HepG2 (cell line): ENCODE measurements around the gene CGNL1. TPM values are rescaled to one million over a fixed set of nuclear protein-coding genes. Genes with fewer than 3 reads are reported as not detected.

ENCODE experiments used
- ATRX ChIP-seq: sonication (generic); formaldehyde crosslinking; IDR thresholded peaks from 2 replicates; pipeline ENCODE4 v1.4.0; 2020; ENCODE audit warnings: missing genetic modification reagents, borderline replicate concordance
- FOXA1 ChIP-seq, 2 experiments: fragments of 450-650 bp in 1 of 2; sonication (generic) in 1 of 2; formaldehyde crosslinking in 1 of 2; IDR thresholded peaks; 2 replicates each; pipeline versions ENCODE4 v1.4.0 to v1.6.1; 2016 to 2020; ENCODE audit warnings: missing genetic modification reagents in 1 of 2
- HHEX ChIP-seq: IDR thresholded peaks from 2 replicates; pipeline ENCODE4 v1.6.1; 2016; ENCODE audit warnings: control low read depth
- HMGA1 ChIP-seq: sonication (generic); formaldehyde crosslinking; conservative IDR thresholded peaks from 2 replicates; pipeline ENCODE4 v1.4.0; 2020; ENCODE audit warnings: missing genetic modification reagents
- HOXA3 ChIP-seq: sonication (generic); formaldehyde crosslinking; IDR thresholded peaks from 2 replicates; pipeline ENCODE4 v1.5.0; 2020; ENCODE audit warnings: missing genetic modification reagents
- KDM4B ChIP-seq: sonication (generic); formaldehyde crosslinking; IDR thresholded peaks from 2 replicates; pipeline ENCODE4 v1.4.0; 2020; ENCODE audit warnings: missing genetic modification reagents
- MATR3 ChIP-seq: sonication (generic); formaldehyde crosslinking; IDR thresholded peaks from 2 replicates; pipeline ENCODE4 v1.4.0; 2020; ENCODE audit warnings: missing genetic modification reagents
- MBNL3 ChIP-seq: fragments of 250-450 bp; sonication (Bioruptor Pico); conservative IDR thresholded peaks from 2 replicates; pipeline ENCODE4 v1.8.0; 2022; ENCODE audit warnings: mild to moderate bottlenecking, inconsistent platforms
- MIER2 ChIP-seq: IDR thresholded peaks from 2 replicates; pipeline ENCODE4 v1.6.1; 2016; ENCODE audit warnings: missing biosample characterization, missing genetic modification reagents
- NAIF1 ChIP-seq: sonication (generic); formaldehyde crosslinking; IDR thresholded peaks from 2 replicates; pipeline ENCODE4 v1.5.0; 2020; ENCODE audit warnings: mild to moderate bottlenecking, missing genetic modification reagents, borderline replicate concordance
- NR3C1 ChIP-seq: sonication (generic); formaldehyde crosslinking; IDR thresholded peaks from 2 replicates; pipeline ENCODE4 v1.4.0; 2020; ENCODE audit warnings: missing genetic modification reagents
- NRL ChIP-seq: sonication (generic); formaldehyde crosslinking; IDR thresholded peaks from 2 replicates; pipeline ENCODE4 v1.5.0; 2020; ENCODE audit warnings: missing genetic modification reagents, mild to moderate bottlenecking, moderate library complexity, borderline replicate concordance
- SP4 ChIP-seq: sonication (generic); formaldehyde crosslinking; IDR thresholded peaks from 2 replicates; pipeline ENCODE4 v1.8.1; 2023; ENCODE audit warnings: mild to moderate bottlenecking, missing genetic modification reagents
- ZBTB10 ChIP-seq: sonication (generic); formaldehyde crosslinking; IDR thresholded peaks from 2 replicates; pipeline ENCODE4 v1.4.0; 2020; ENCODE audit warnings: missing genetic modification reagents, borderline replicate concordance
- ZNF432 ChIP-seq: sonication (generic); formaldehyde crosslinking; IDR thresholded peaks from 2 replicates; pipeline ENCODE4 v1.5.0; 2020; ENCODE audit warnings: missing genetic modification reagents, mild to moderate bottlenecking, borderline replicate concordance
- ZNF451 ChIP-seq: sonication (generic); formaldehyde crosslinking; IDR thresholded peaks from 2 replicates; pipeline ENCODE4 v1.5.0; 2020; ENCODE audit warnings: mild to moderate bottlenecking, missing genetic modification reagents
- ZNF501 ChIP-seq: sonication (generic); formaldehyde crosslinking; IDR thresholded peaks from 2 replicates; pipeline ENCODE4 v1.5.1; 2020; ENCODE audit warnings: mild to moderate bottlenecking, moderate library complexity, missing genetic modification reagents
- ZNF557 ChIP-seq: sonication (generic); formaldehyde crosslinking; IDR thresholded peaks from 2 replicates; pipeline ENCODE4 v1.4.0; 2020; ENCODE audit warnings: missing genetic modification reagents
- ZNF749 ChIP-seq: sonication (generic); formaldehyde crosslinking; IDR thresholded peaks from 2 replicates; pipeline ENCODE4 v1.8.0; 2022; ENCODE audit warnings: mild to moderate bottlenecking, missing genetic modification reagents, moderate library complexity, borderline replicate concordance
- ZNF768 ChIP-seq: sonication (generic); formaldehyde crosslinking; IDR thresholded peaks from 2 replicates; pipeline ENCODE4 v1.4.0; 2020; ENCODE audit warnings: missing genetic modification reagents
- ZSCAN21 ChIP-seq: sonication (generic); formaldehyde crosslinking; IDR thresholded peaks from 2 replicates; pipeline ENCODE4 v1.8.0; 2022; ENCODE audit warnings: mild to moderate bottlenecking, missing genetic modification reagents, moderate library complexity, borderline replicate concordance
- ZSCAN31 ChIP-seq: sonication (generic); formaldehyde crosslinking; IDR thresholded peaks from 2 replicates; pipeline ENCODE4 v1.5.0; 2020; ENCODE audit warnings: low read depth, mild to moderate bottlenecking, missing genetic modification reagents
- polyA plus RNA-seq, 8 experiments: library from polyadenylated mRNA; depleted of rRNA in 3 of 8; stranded (reverse) in 7 of 8; unstranded in 1 of 8; fragments of >200 nt; fragmentation: Illumina TruSeq in 4 of 8; extraction: Trizol in 4 of 8; gene quantifications; 2 replicates each; pipeline versions ENCODE4 v1.2.1 to v1.2.3, GENCODE V29; 2011 to 2016; ENCODE audit warnings: low read depth in 4 of 8, missing spikeins in 1 of 8, mixed read lengths in 1 of 8; ENCODE audit not compliant: insufficient read depth in 1 of 8
- total RNA-seq, 5 experiments: library from RNA; depleted of rRNA; stranded (reverse); fragments of >200 nt; fragmentation: Illumina TruSeq; extraction: Trizol; gene quantifications; 2 replicates each; pipeline ENCODE4 v1.2.3, GENCODE V29; 2016; ENCODE audit warnings: low read depth in 1 of 5
- TF ChIP-seq, protein P1 (sequence below): sonication (generic); formaldehyde crosslinking; conservative IDR thresholded peaks from 2 replicates; pipeline ENCODE4 v1.4.0; 2020; ENCODE audit warnings: missing genetic modification reagents
- TF ChIP-seq, protein P2 (sequence below): sonication (generic); formaldehyde crosslinking; IDR thresholded peaks from 2 replicates; pipeline ENCODE4 v1.8.1; 2023; ENCODE audit warnings: mild to moderate bottlenecking, inconsistent platforms, moderate library complexity, missing genetic modification reagents, borderline replicate concordance

The CGNL1 gene
- total and polyA plus RNA-seq, 2 of the 13 experiments (the other 11 are each of a cell fraction or from before 2014, with no cell fraction given), result 5.6 to 15.6 TPM

- no peak for TF ChIP-seq ZSCAN21 (CRISPR knock-in tag)
- TF ChIP-seq, protein P1, sequence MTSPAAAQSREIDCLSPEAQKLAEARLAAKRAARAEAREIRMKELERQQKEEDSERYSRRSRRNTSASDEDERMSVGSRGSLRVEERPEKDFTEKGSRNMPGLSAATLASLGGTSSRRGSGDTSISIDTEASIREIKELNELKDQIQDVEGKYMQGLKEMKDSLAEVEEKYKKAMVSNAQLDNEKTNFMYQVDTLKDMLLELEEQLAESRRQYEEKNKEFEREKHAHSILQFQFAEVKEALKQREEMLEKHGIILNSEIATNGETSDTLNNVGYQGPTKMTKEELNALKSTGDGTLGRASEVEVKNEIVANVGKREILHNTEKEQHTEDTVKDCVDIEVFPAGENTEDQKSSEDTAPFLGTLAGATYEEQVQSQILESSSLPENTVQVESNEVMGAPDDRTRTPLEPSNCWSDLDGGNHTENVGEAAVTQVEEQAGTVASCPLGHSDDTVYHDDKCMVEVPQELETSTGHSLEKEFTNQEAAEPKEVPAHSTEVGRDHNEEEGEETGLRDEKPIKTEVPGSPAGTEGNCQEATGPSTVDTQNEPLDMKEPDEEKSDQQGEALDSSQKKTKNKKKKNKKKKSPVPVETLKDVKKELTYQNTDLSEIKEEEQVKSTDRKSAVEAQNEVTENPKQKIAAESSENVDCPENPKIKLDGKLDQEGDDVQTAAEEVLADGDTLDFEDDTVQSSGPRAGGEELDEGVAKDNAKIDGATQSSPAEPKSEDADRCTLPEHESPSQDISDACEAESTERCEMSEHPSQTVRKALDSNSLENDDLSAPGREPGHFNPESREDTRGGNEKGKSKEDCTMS (CRISPR knock-in tag), result no peak
- TF ChIP-seq NRL, result 0 out of 2 replicates have a peak, but pooled peaks have one; percentile 50
- TF ChIP-seq ZNF501, result peak; percentile 59
- TF ChIP-seq, protein P2, sequence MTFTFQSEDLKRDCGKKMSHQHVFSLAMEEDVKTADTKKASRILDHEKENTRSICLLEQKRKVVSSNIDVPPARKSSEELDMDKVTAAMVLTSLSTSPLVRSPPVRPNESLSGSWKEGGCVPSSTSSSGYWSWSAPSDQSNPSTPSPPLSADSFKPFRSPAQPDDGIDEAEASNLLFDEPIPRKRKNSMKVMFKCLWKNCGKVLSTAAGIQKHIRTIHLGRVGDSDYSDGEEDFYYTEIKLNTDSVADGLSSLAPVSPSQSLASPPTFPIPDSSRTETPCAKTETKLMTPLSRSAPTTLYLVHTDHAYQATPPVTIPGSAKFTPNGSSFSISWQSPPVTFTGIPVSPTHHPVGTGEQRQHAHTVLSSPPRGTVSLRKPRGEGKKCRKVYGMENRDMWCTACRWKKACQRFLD (CRISPR knock-in tag), result no peak
- TF ChIP-seq MIER2, result 0 out of 2 replicates have a peak, but pooled peaks have one; percentile 50
- no peak for TF ChIP-seq FOXA1 (IDR thresholded peaks at IDR 0.05)
- peak; percentile 95 for TF ChIP-seq FOXA1 (CRISPR knock-in tag; IDR thresholded peaks at IDR 0.05)
- no peak for TF ChIP-seq KDM4B (CRISPR knock-in tag)
- TF ChIP-seq ZBTB10 (CRISPR knock-in tag), result no peak
- TF ChIP-seq ZNF432 (CRISPR knock-in tag), result no peak
- TF ChIP-seq HOXA3 (CRISPR knock-in tag), result peak; percentile 79
- 0 out of 2 replicates have a peak, but pooled peaks have one; percentile 55 for TF ChIP-seq ZSCAN31
- TF ChIP-seq ATRX, result no peak
- TF ChIP-seq SP4 (CRISPR knock-in tag), result no peak
- peak; percentile 92 for TF ChIP-seq ZNF768 (CRISPR knock-in tag)
- no peak for TF ChIP-seq HMGA1 (CRISPR knock-in tag)
- no peak for TF ChIP-seq NR3C1 (CRISPR knock-in tag)
- no peak for TF ChIP-seq MBNL3 (CRISPR knock-in tag)
- no peak for TF ChIP-seq MATR3
- TF ChIP-seq ZNF749 (CRISPR knock-in tag), result no peak
- no peak for TF ChIP-seq ZNF451 (CRISPR knock-in tag)
- TF ChIP-seq ZNF557 (CRISPR knock-in tag), result no peak
- no peak for TF ChIP-seq HHEX (CRISPR knock-in tag)
- no peak for TF ChIP-seq NAIF1 (CRISPR knock-in tag)
Measured at GRCh38 chr15:57496946-57497869, 120.9 kb downstream of the CGNL1 start (continued).
